ENCODE measurements around the gene LIPN.
A peak's percentile ranks its signal among the peaks of the same experiment; 100 is the strongest.

Gene LIPN

GRCh38 chr10:88800152-88801125, 40.6 kb downstream of the LIPN start:
- no peak for DNase-seq (ENCODE audit: low read depth, low spot score)
- no CpG with 5 or more reads among the region's 2 CpGs for WGBS (ENCODE audit: insufficient coverage, insufficient read length)
- H3K27me3 ChIP-seq (ENCODE audit: control insufficient read depth, insufficient read depth, low read length) = no peaks in the 10 kb centered on the region

GRCh38 chr10:88802523-88803285, 42.9 kb downstream of the LIPN start, which contains the start of gene LIPM:
Gene LIPM, plus strand, starts transcription at chr10:88802730. Its CDS starts 167 bp downstream, at chr10:88802897.
- Histone ChIP-seq H3K4me3 (ENCODE audit: low read length) (no peak within 1 kb of the TSS), H3K27ac (ENCODE audit: low read length) (no peak within 1 kb of the TSS), H3K9me3 (ENCODE audit: control insufficient read depth, insufficient read depth, low read length) (no peaks in the 10 kb centered on the region), H3K27me3 (ENCODE audit: control insufficient read depth, insufficient read depth, low read length) (no peaks in the 10 kb centered on the region), H3K4me1 (ENCODE audit: control insufficient read depth, insufficient read depth, low read length) (no peaks in the 10 kb centered on the region), H3K36me3 (ENCODE audit: control insufficient read depth, insufficient read depth, low read length) (no peaks in the 10 kb centered on the region)
- no peak for DNase-seq (ENCODE audit: low read depth, low spot score)
- WGBS (ENCODE audit: insufficient coverage, insufficient read length) = no CpG with 5 or more reads among the region's 2 CpGs

More at GRCh38 chr10:88800152-88801125, 40.6 kb downstream of the LIPN start:
- no peaks in the 10 kb centered on the region for H3K9me3 ChIP-seq (ENCODE audit: control insufficient read depth, insufficient read depth, low read length)
- no peak overlapping the region for H3K27ac ChIP-seq (ENCODE audit: low read length)
- H3K36me3 ChIP-seq (ENCODE audit: control insufficient read depth, insufficient read depth, low read length) = no peaks in the 10 kb centered on the region
- H3K4me1 ChIP-seq (ENCODE audit: control insufficient read depth, insufficient read depth, low read length) = no peaks in the 10 kb centered on the region
- H3K4me3 ChIP-seq (ENCODE audit: low read length) = no peak overlapping the region

- Histone ChIP-seq H3K27me3 (ENCODE audit: control insufficient read depth, insufficient read depth, low read length) (no peaks in the 10 kb centered on the region), H3K4me3 (ENCODE audit: low read length) (no peak overlapping the region), H3K36me3 (ENCODE audit: control insufficient read depth, insufficient read depth, low read length) (no peaks in the 10 kb centered on the region), H3K27ac (ENCODE audit: low read length) (no peak overlapping the region), H3K4me1 (ENCODE audit: control insufficient read depth, insufficient read depth, low read length) (no peaks in the 10 kb centered on the region), H3K9me3 (ENCODE audit: control insufficient read depth, insufficient read depth, low read length) (no peaks in the 10 kb centered on the region)
- DNase-seq (ENCODE audit: low read depth, low spot score) = no peak
- WGBS (ENCODE audit: insufficient coverage, insufficient read length) = no CpG with 5 or more reads among the region's 2 CpGs
These were observed 43.8 kb downstream of the LIPN start for GRCh38 chr10:88803641-88804040.

- Histone ChIP-seq H3K4me1 (ENCODE audit: control insufficient read depth, insufficient read depth, low read length) (no peaks in the 10 kb centered on the region), H3K36me3 (ENCODE audit: control insufficient read depth, insufficient read depth, low read length) (no peaks in the 10 kb centered on the region), H3K27ac (ENCODE audit: low read length) (no peak overlapping the region), H3K9me3 (ENCODE audit: control insufficient read depth, insufficient read depth, low read length) (no peaks in the 10 kb centered on the region), H3K4me3 (ENCODE audit: low read length) (no peak overlapping the region), H3K27me3 (ENCODE audit: control insufficient read depth, insufficient read depth, low read length) (no peaks in the 10 kb centered on the region)
- WGBS (ENCODE audit: insufficient coverage, insufficient read length) = 100% methylated on average over 2 of the region's 6 CpGs
- no peak for DNase-seq (ENCODE audit: low read depth, low spot score)
These were observed 44.4 kb downstream of the LIPN start for GRCh38 chr10:88804083-88804812.

GRCh38 chr10:88805361-88805760, 45.5 kb downstream of the LIPN start:
- H3K9me3 ChIP-seq (ENCODE audit: control insufficient read depth, insufficient read depth, low read length) = no peaks in the 10 kb centered on the region
- no peaks in the 10 kb centered on the region for H3K27me3 ChIP-seq (ENCODE audit: control insufficient read depth, insufficient read depth, low read length)
- 100% methylated on average over 1 of the region's 2 CpGs for WGBS (ENCODE audit: insufficient coverage, insufficient read length)
- no peak for DNase-seq (ENCODE audit: low read depth, low spot score)
- H3K27ac ChIP-seq (ENCODE audit: low read length) = no peak overlapping the region
- H3K4me1 ChIP-seq (ENCODE audit: control insufficient read depth, insufficient read depth, low read length) = no peaks in the 10 kb centered on the region
- no peaks in the 10 kb centered on the region for H3K36me3 ChIP-seq (ENCODE audit: control insufficient read depth, insufficient read depth, low read length)
- no peak overlapping the region for H3K4me3 ChIP-seq (ENCODE audit: low read length)

GRCh38 chr10:88805924-88806323, 46.1 kb downstream of the LIPN start:
- Histone ChIP-seq H3K9me3 (ENCODE audit: control insufficient read depth, insufficient read depth, low read length) (no peaks in the 10 kb centered on the region), H3K4me3 (ENCODE audit: low read length) (no peak overlapping the region), H3K27ac (ENCODE audit: low read length) (no peak overlapping the region), H3K36me3 (ENCODE audit: control insufficient read depth, insufficient read depth, low read length) (no peaks in the 10 kb centered on the region), H3K4me1 (ENCODE audit: control insufficient read depth, insufficient read depth, low read length) (no peaks in the 10 kb centered on the region), H3K27me3 (ENCODE audit: control insufficient read depth, insufficient read depth, low read length) (no peaks in the 10 kb centered on the region)
- DNase-seq (ENCODE audit: low read depth, low spot score) = no peak
- WGBS (ENCODE audit: insufficient coverage, insufficient read length) = no CpG with 5 or more reads among the region's 3 CpGs

GRCh38 chr10:88809621-88810020, 49.8 kb downstream of the LIPN start:
- DNase-seq (ENCODE audit: low read depth, low spot score) = no peak
- no peak overlapping the region for H3K27ac ChIP-seq (ENCODE audit: low read length)
- no peak overlapping the region for H3K4me3 ChIP-seq (ENCODE audit: low read length)
- H3K27me3 ChIP-seq (ENCODE audit: control insufficient read depth, insufficient read depth, low read length) = no peaks in the 10 kb centered on the region
- no peaks in the 10 kb centered on the region for H3K36me3 ChIP-seq (ENCODE audit: control insufficient read depth, insufficient read depth, low read length)
- H3K4me1 ChIP-seq (ENCODE audit: control insufficient read depth, insufficient read depth, low read length) = no peaks in the 10 kb centered on the region
- no CpG with 5 or more reads among the region's 4 CpGs for WGBS (ENCODE audit: insufficient coverage, insufficient read length)
- H3K9me3 ChIP-seq (ENCODE audit: control insufficient read depth, insufficient read depth, low read length) = no peaks in the 10 kb centered on the region

- no peaks in the 10 kb centered on the region for H3K36me3 ChIP-seq (ENCODE audit: control insufficient read depth, insufficient read depth, low read length)
- WGBS (ENCODE audit: insufficient coverage, insufficient read length) = no CpG with 5 or more reads among the region's 5 CpGs
- H3K4me3 ChIP-seq (ENCODE audit: low read length) = no peak overlapping the region
- no peaks in the 10 kb centered on the region for H3K27me3 ChIP-seq (ENCODE audit: control insufficient read depth, insufficient read depth, low read length)
- no peaks in the 10 kb centered on the region for H3K4me1 ChIP-seq (ENCODE audit: control insufficient read depth, insufficient read depth, low read length)
- no peaks in the 10 kb centered on the region for H3K9me3 ChIP-seq (ENCODE audit: control insufficient read depth, insufficient read depth, low read length)
- no peak overlapping the region for H3K27ac ChIP-seq (ENCODE audit: low read length)
- peak; percentile 27 for DNase-seq (ENCODE audit: low read depth, low spot score)
These were observed 50.6 kb downstream of the LIPN start for GRCh38 chr10:88810196-88810961.

GRCh38 chr10:88813200-88813599, 53.4 kb downstream of the LIPN start:
- H3K27me3 ChIP-seq (ENCODE audit: control insufficient read depth, insufficient read depth, low read length) = no peaks in the 10 kb centered on the region
- no peak for DNase-seq (ENCODE audit: low read depth, low spot score)
- no peaks in the 10 kb centered on the region for H3K9me3 ChIP-seq (ENCODE audit: control insufficient read depth, insufficient read depth, low read length)
- no peak overlapping the region for H3K4me3 ChIP-seq (ENCODE audit: low read length)
- H3K4me1 ChIP-seq (ENCODE audit: control insufficient read depth, insufficient read depth, low read length) = no peaks in the 10 kb centered on the region
- WGBS (ENCODE audit: insufficient coverage, insufficient read length) = no CpG with 5 or more reads among the region's 6 CpGs
- H3K36me3 ChIP-seq (ENCODE audit: control insufficient read depth, insufficient read depth, low read length) = no peaks in the 10 kb centered on the region
- H3K27ac ChIP-seq (ENCODE audit: low read length) = no peak overlapping the region
